OCI-LY1 (cell line): ENCODE data around the gene CST9L.

Source experiments
- CTCF ChIP-seq: fragments of 200-600 bp; sonication (generic), shearing (Covaris generic); IDR thresholded peaks from 2 replicates; pipeline ENCODE4 v1.5.1; 2017; ENCODE audit warnings: mild to moderate bottlenecking, antibody characterized with exemption, low read length, moderate library complexity, mixed read lengths
- EZH2 ChIP-seq: fragments of 200-600 bp; sonication (generic), shearing (Covaris generic); IDR thresholded peaks from 2 replicates; pipeline ENCODE4 v1.8.0; 2017; ENCODE audit warnings: borderline replicate concordance, mixed run types, mild to moderate bottlenecking, antibody characterized with exemption, low read length, moderate library complexity, mixed read lengths

- TF ChIP-seq CTCF = no peak
- TF ChIP-seq EZH2 = no peak
Measured at GRCh38 chr20:23540624-23541023, 27.7 kb downstream of the CST9L start.
